ENCODE data around the gene AKAP10.

GRCh38 chr17:20010099-20010863 lies 32.7 kb upstream of the AKAP10 start:
- TF ChIP-seq CTCF (IDR thresholded peaks at IDR 0.05) (peak; percentile 24 to 50 (median 43)), POLR2A (IDR thresholded peaks at IDR 0.05) (no peak)
